WTC11 (cell line): ENCODE measurements around the gene STIMATE. TPM values are rescaled to one million over a fixed set of nuclear protein-coding genes. Genes with fewer than 3 reads are reported as not detected.

Source experiments
- ATAC-seq: fragments of 200-7000 bp; cut with Tn5 transposase; 2 replicates; pipeline ENCODE4 v1.10.0; 2021; ENCODE audit warnings: mild to moderate bottlenecking, moderate library complexity
- CTCF ChIA-PET: fragments of 300-600 bp; sonication (Branson Sonifier 250); formaldehyde crosslinking; loops from one replicate; lab custom pipeline; 2021; ENCODE audit warnings: antibody characterized with exemption; lab: Charles Lee
- POLR2A ChIA-PET: fragments of 350-600 bp; sonication (Branson Sonifier 250); formaldehyde crosslinking; loops from one replicate; lab custom pipeline; 2021; ENCODE audit warnings: antibody characterized with exemption; lab: Charles Lee
- DNase-seq: peaks from one replicate; pipeline ENCODE4 v3.0.0; 2021; ENCODE audit warnings: low spot score
- H3K27ac Mint-ChIP-seq: 2 replicates; pipeline ENCODE4 v1.8.0; 2021; ENCODE audit warnings: mixed read lengths
- H3K27me3 Mint-ChIP-seq: 2 replicates; pipeline ENCODE4 v1.8.0; 2021; ENCODE audit warnings: low read depth, mild to moderate bottlenecking, moderate library complexity, mixed read lengths
- H3K36me3 Mint-ChIP-seq: 2 replicates; pipeline ENCODE4 v1.8.0; 2021; ENCODE audit warnings: mixed read lengths
- H3K4me1 Mint-ChIP-seq: 2 replicates; pipeline ENCODE4 v1.8.0; 2022; ENCODE audit warnings: mixed read lengths
- H3K4me3 Mint-ChIP-seq: 2 replicates; pipeline ENCODE4 v1.8.0; 2021; ENCODE audit warnings: mild to moderate bottlenecking, moderate library complexity, mixed read lengths
- H3K9me3 Mint-ChIP-seq: 2 replicates; pipeline ENCODE4 v1.8.0; 2021; ENCODE audit warnings: mixed read lengths
- FOXP1 ChIP-seq: sonication (generic); formaldehyde crosslinking; IDR thresholded peaks from 2 replicates; pipeline ENCODE4 v1.8.0; 2022; ENCODE audit warnings: missing genetic modification reagents, mild to moderate bottlenecking, moderate library complexity, borderline replicate concordance
- GTF2I ChIP-seq: fragments of 250-450 bp; sonication (Bioruptor Pico); conservative IDR thresholded peaks from 2 replicates; pipeline ENCODE4 v1.4.0; 2021; ENCODE audit warnings: mild to moderate bottlenecking
- IRF2 ChIP-seq: sonication (generic); formaldehyde crosslinking; IDR thresholded peaks from 2 replicates; pipeline ENCODE4 v1.8.0; 2022; ENCODE audit warnings: low read depth, missing genetic modification reagents, borderline replicate concordance
- JUN ChIP-seq: sonication (generic); formaldehyde crosslinking; IDR thresholded peaks from 2 replicates; pipeline ENCODE4 v1.8.0; 2023; ENCODE audit warnings: mild to moderate bottlenecking, missing genetic modification reagents
- KAT7 ChIP-seq: sonication (generic); formaldehyde crosslinking; IDR thresholded peaks from 2 replicates; pipeline ENCODE4 v1.8.1; 2023; ENCODE audit warnings: missing genetic modification reagents, mild to moderate bottlenecking, borderline replicate concordance
- MYBL2 ChIP-seq: sonication (generic); formaldehyde crosslinking; IDR thresholded peaks from 2 replicates; pipeline ENCODE4 v1.8.1; 2023; ENCODE audit warnings: mild to moderate bottlenecking, moderate library complexity, missing genetic modification reagents
- NFYB ChIP-seq: sonication (generic); formaldehyde crosslinking; conservative IDR thresholded peaks from 2 replicates; pipeline ENCODE4 v1.8.0; 2022; ENCODE audit warnings: low read depth, missing genetic modification reagents
- PRRX2 ChIP-seq: fragments of 250-450 bp; sonication (Bioruptor Pico); IDR thresholded peaks from 2 replicates; pipeline ENCODE4 v1.8.0; 2021; ENCODE audit warnings: mild to moderate bottlenecking
- RELA ChIP-seq: sonication (generic); formaldehyde crosslinking; IDR thresholded peaks from 2 replicates; pipeline ENCODE4 v1.8.1; 2022; ENCODE audit warnings: missing genetic modification reagents, mild to moderate bottlenecking, borderline replicate concordance
- SMAD4 ChIP-seq: sonication (generic); formaldehyde crosslinking; IDR thresholded peaks from 2 replicates; pipeline ENCODE4 v1.8.0; 2022; ENCODE audit warnings: mild to moderate bottlenecking, missing genetic modification reagents
- TEAD1 ChIP-seq: sonication (generic); formaldehyde crosslinking; IDR thresholded peaks from 2 replicates; pipeline ENCODE4 v1.8.0; 2022; ENCODE audit warnings: mild to moderate bottlenecking, missing genetic modification reagents
- TEAD4 ChIP-seq: sonication (generic); formaldehyde crosslinking; IDR thresholded peaks from 2 replicates; pipeline ENCODE4 v1.8.0; 2022; ENCODE audit warnings: mild to moderate bottlenecking, missing genetic modification reagents
- ZBTB21 ChIP-seq: sonication (generic); formaldehyde crosslinking; IDR thresholded peaks from 2 replicates; pipeline ENCODE4 v1.8.1; 2023; ENCODE audit warnings: mild to moderate bottlenecking, missing genetic modification reagents, borderline replicate concordance
- ZNF263 ChIP-seq: sonication (generic); formaldehyde crosslinking; IDR thresholded peaks from 2 replicates; pipeline ENCODE4 v1.8.1; 2022; ENCODE audit warnings: low read depth, mild to moderate bottlenecking, moderate library complexity, missing genetic modification reagents
- ZNF317 ChIP-seq: sonication (generic); formaldehyde crosslinking; IDR thresholded peaks from 2 replicates; pipeline ENCODE4 v1.8.1; 2023; ENCODE audit warnings: low read depth, mild to moderate bottlenecking, moderate library complexity, missing genetic modification reagents, borderline replicate concordance
- ZNF396 ChIP-seq: fragments of 250-450 bp; sonication (Bioruptor Pico); IDR thresholded peaks from 2 replicates; pipeline ENCODE4 v1.8.0; 2021; ENCODE audit warnings: mild to moderate bottlenecking, moderate library complexity, borderline replicate concordance
- ZNF423 ChIP-seq: fragments of 250-450 bp; sonication (Bioruptor Pico); IDR thresholded peaks from 2 replicates; pipeline ENCODE4 v2.1.2; 2022; ENCODE audit warnings: mild to moderate bottlenecking, moderate library complexity
- total RNA-seq: library from RNA; stranded (reverse); gene quantifications from 3 replicates; pipeline ENCODE4 v1.2.3, GENCODE V29; 2021
- TF ChIP-seq, protein P1 (sequence below): sonication (generic); formaldehyde crosslinking; IDR thresholded peaks from 2 replicates; pipeline ENCODE4 v1.8.1; 2022; ENCODE audit warnings: low read depth, missing genetic modification reagents, borderline replicate concordance
- TF ChIP-seq, protein P2 (sequence below): sonication (generic); formaldehyde crosslinking; IDR thresholded peaks from 2 replicates; pipeline ENCODE4 v1.8.0; 2023; ENCODE audit warnings: missing genetic modification reagents
- TF ChIP-seq, protein P3 (sequence below): sonication (generic); formaldehyde crosslinking; IDR thresholded peaks from 2 replicates; pipeline ENCODE4 v1.8.1; 2023; ENCODE audit warnings: mild to moderate bottlenecking, missing genetic modification reagents
- TF ChIP-seq, protein P4 (sequence below): sonication (generic); formaldehyde crosslinking; IDR thresholded peaks from 2 replicates; pipeline ENCODE4 v1.8.0; 2022; ENCODE audit warnings: mild to moderate bottlenecking, missing genetic modification reagents
- TF ChIP-seq, protein P5 (sequence below): sonication (generic); formaldehyde crosslinking; IDR thresholded peaks from 2 replicates; pipeline ENCODE4 v1.8.1; 2023; ENCODE audit warnings: mild to moderate bottlenecking, missing genetic modification reagents, moderate library complexity
- TF ChIP-seq, protein P6 (sequence below): fragments of 250-450 bp; sonication (Bioruptor Pico); IDR thresholded peaks from 2 replicates; pipeline ENCODE4 v1.9.0; 2021; ENCODE audit warnings: mild to moderate bottlenecking
- TF ChIP-seq, protein P7 (sequence below): fragments of 200-600 bp; IDR thresholded peaks from 2 replicates; pipeline ENCODE4 v1.8.0; 2022; ENCODE audit warnings: antibody characterized with exemption

Gene STIMATE
- total RNA-seq, 1 experiment from 2014 or later = 35.5 TPM

DNA sequence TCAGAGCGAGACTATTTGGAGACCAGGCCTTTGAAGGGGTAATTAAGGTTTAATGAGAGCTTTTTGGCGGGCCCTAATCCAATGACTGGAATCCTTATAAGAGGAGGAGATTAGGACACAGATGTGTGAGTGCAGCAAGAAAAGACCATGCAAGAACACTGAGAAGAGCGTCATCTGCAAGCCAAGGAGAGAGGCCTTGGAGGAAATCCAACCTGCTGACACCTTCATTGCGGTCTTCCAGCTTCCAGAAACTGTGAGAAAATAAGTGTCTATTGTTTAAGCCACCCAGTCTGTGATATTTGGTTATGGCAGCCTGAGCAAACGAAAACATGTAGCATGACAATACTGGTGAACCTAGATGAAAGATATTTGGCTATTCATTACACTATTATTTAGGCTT, 39.5 kb downstream of the STIMATE start:
- ChIA-PET POLR2A (no interaction called here), CTCF (no interaction called here)
- H3K27ac Mint-ChIP-seq = no peak overlapping the region
- H3K36me3 Mint-ChIP-seq = peaks cover 6% of the 10 kb centered on the region
- DNase-seq (no peak), ATAC-seq (no peak)
- no peak overlapping the region for H3K4me3 Mint-ChIP-seq
- no peaks in the 10 kb centered on the region for H3K4me1 Mint-ChIP-seq
- TF ChIP-seq SMAD4 (CRISPR knock-in tag) (no peak), JUN (CRISPR knock-in tag) (no peak), MYBL2 (CRISPR knock-in tag) (no peak), ZNF423 (CRISPR knock-in tag) (no peak), NFYB (CRISPR knock-in tag) (no peak), ZNF396 (no peak), GTF2I (CRISPR knock-in tag) (no peak)
- TF ChIP-seq, protein P1, sequence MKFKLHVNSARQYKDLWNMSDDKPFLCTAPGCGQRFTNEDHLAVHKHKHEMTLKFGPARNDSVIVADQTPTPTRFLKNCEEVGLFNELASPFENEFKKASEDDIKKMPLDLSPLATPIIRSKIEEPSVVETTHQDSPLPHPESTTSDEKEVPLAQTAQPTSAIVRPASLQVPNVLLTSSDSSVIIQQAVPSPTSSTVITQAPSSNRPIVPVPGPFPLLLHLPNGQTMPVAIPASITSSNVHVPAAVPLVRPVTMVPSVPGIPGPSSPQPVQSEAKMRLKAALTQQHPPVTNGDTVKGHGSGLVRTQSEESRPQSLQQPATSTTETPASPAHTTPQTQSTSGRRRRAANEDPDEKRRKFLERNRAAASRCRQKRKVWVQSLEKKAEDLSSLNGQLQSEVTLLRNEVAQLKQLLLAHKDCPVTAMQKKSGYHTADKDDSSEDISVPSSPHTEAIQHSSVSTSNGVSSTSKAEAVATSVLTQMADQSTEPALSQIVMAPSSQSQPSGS = no peak
- H3K27me3 Mint-ChIP-seq = no peaks in the 10 kb centered on the region
- peaks cover 3% of the 10 kb centered on the region; the same call in 1 of the 2 replicates for H3K9me3 Mint-ChIP-seq

DNA sequence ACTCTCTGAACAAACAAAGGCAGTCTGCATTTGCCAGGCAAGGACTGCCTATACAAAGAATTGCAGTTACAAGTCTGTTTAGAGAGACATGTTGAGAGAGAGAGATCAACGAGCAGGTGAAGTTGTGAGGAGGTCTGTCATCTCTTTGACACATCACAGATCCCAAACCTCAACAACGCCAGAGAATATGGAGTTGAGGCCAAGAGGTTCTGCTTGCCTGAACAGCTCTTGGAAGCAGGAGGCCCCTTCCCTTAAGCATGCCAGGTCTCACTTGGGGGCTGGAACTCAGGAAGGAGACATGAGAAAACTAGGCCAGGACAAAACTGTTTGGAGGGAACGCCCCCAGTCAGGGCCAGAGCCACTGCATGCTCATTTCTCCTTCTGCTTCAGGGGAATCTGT, 40.2 kb downstream of the STIMATE start:
- Mint-ChIP-seq H3K9me3 (no peaks in the 10 kb centered on the region), H3K27ac (no peak overlapping the region), H3K4me3 (no peak overlapping the region), H3K36me3 (peaks cover 4% of the 10 kb centered on the region), H3K4me1 (no peaks in the 10 kb centered on the region)
- CTCF ChIA-PET = no interaction called here
- TF ChIP-seq FOXP1 (CRISPR knock-in tag) (no peak), IRF2 (CRISPR knock-in tag) (no peak), ZNF423 (CRISPR knock-in tag) (no peak), PRRX2 (no peak), SMAD4 (CRISPR knock-in tag) (no peak), TEAD4 (CRISPR knock-in tag) (no peak), ZNF317 (CRISPR knock-in tag) (no peak)
- TF ChIP-seq, protein P2, sequence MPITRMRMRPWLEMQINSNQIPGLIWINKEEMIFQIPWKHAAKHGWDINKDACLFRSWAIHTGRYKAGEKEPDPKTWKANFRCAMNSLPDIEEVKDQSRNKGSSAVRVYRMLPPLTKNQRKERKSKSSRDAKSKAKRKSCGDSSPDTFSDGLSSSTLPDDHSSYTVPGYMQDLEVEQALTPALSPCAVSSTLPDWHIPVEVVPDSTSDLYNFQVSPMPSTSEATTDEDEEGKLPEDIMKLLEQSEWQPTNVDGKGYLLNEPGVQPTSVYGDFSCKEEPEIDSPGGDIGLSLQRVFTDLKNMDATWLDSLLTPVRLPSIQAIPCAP (CRISPR knock-in tag) = no peak
- TF ChIP-seq, protein P3, sequence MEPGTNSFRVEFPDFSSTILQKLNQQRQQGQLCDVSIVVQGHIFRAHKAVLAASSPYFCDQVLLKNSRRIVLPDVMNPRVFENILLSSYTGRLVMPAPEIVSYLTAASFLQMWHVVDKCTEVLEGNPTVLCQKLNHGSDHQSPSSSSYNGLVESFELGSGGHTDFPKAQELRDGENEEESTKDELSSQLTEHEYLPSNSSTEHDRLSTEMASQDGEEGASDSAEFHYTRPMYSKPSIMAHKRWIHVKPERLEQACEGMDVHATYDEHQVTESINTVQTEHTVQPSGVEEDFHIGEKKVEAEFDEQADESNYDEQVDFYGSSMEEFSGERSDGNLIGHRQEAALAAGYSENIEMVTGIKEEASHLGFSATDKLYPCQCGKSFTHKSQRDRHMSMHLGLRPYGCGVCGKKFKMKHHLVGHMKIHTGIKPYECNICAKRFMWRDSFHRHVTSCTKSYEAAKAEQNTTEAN (CRISPR knock-in tag) = no peak
- TF ChIP-seq, all 79 proteins: peak for 0
- ATAC-seq (no peak), DNase-seq (no peak)
- H3K27me3 Mint-ChIP-seq = no peaks in the 10 kb centered on the region
- POLR2A ChIA-PET = interaction anchor here (0.9 kb wide), 1 partner anchor 15 kb away, joined by 3 read pairs; no protein-coding TSS in a partner anchor

DNA sequence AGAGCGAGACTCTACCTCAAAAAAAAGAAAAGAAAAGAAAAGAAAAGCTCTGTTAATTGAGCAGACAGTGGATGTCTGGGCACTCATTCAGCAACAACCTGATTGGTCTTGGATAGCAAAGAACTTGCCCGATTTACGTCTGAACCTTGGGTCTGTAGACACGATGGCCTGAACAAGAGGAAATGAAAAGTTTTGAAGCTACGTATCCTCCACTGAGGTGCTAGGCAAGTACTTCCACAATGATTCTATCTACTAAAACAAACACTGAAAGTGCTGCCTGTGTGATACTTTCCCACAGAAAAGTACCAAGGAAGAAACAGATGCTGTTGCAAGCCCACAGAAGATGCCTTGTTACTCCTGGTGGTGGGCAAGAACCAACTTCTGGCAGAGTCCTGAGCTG, 40.7 kb downstream of the STIMATE start:
- CTCF ChIA-PET = no interaction called here
- no peak for DNase-seq
- peaks cover 8% of the 10 kb centered on the region for H3K36me3 Mint-ChIP-seq
- POLR2A ChIA-PET = interaction anchor here (0.5 to 0.9 kb wide), 2 partner anchors 15 to 1203 kb away, joined by 3 read pairs; no protein-coding TSS in a partner anchor
- no peaks in the 10 kb centered on the region for H3K9me3 Mint-ChIP-seq
- no peak overlapping the region for H3K27ac Mint-ChIP-seq
- no peaks in the 10 kb centered on the region for H3K4me1 Mint-ChIP-seq
- no peaks in the 10 kb centered on the region for H3K27me3 Mint-ChIP-seq
- no peak overlapping the region for H3K4me3 Mint-ChIP-seq
- no peak for ATAC-seq
- TF ChIP-seq, protein P4, sequence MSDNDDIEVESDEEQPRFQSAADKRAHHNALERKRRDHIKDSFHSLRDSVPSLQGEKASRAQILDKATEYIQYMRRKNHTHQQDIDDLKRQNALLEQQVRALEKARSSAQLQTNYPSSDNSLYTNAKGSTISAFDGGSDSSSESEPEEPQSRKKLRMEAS = no peak
- TF ChIP-seq RELA (CRISPR knock-in tag) (no peak), KAT7 (CRISPR knock-in tag) (no peak), ZNF423 (CRISPR knock-in tag) (no peak), TEAD1 (CRISPR knock-in tag) (no peak), ZNF263 (CRISPR knock-in tag) (no peak), ZNF396 (no peak), ZBTB21 (CRISPR knock-in tag) (no peak), ZNF317 (CRISPR knock-in tag) (no peak)
- TF ChIP-seq, protein P5, sequence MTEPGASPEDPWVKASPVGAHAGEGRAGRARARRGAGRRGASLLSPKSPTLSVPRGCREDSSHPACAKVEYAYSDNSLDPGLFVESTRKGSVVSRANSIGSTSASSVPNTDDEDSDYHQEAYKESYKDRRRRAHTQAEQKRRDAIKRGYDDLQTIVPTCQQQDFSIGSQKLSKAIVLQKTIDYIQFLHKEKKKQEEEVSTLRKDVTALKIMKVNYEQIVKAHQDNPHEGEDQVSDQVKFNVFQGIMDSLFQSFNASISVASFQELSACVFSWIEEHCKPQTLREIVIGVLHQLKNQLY = no peak
- TF ChIP-seq, protein P3 (CRISPR knock-in tag) = no peak
- TF ChIP-seq, protein P6, sequence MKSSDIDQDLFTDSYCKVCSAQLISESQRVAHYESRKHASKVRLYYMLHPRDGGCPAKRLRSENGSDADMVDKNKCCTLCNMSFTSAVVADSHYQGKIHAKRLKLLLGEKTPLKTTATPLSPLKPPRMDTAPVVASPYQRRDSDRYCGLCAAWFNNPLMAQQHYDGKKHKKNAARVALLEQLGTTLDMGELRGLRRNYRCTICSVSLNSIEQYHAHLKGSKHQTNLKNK = no peak
- TF ChIP-seq, protein P7, sequence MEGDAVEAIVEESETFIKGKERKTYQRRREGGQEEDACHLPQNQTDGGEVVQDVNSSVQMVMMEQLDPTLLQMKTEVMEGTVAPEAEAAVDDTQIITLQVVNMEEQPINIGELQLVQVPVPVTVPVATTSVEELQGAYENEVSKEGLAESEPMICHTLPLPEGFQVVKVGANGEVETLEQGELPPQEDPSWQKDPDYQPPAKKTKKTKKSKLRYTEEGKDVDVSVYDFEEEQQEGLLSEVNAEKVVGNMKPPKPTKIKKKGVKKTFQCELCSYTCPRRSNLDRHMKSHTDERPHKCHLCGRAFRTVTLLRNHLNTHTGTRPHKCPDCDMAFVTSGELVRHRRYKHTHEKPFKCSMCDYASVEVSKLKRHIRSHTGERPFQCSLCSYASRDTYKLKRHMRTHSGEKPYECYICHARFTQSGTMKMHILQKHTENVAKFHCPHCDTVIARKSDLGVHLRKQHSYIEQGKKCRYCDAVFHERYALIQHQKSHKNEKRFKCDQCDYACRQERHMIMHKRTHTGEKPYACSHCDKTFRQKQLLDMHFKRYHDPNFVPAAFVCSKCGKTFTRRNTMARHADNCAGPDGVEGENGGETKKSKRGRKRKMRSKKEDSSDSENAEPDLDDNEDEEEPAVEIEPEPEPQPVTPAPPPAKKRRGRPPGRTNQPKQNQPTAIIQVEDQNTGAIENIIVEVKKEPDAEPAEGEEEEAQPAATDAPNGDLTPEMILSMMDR = no peak
